GM12878 (cell line): ENCODE results near the gene ODAD2. TPM values are rescaled to one million over a fixed set of nuclear protein-coding genes. Genes with fewer than 3 reads are reported as not detected.
A peak's percentile ranks its signal among the peaks of the same experiment; 100 is the strongest.

Experiments
- ATAC-seq: fragments of 200-7000 bp; cut with Tn5 transposase; 3 replicates; pipeline ENCODE4 v1.9.1; 2020; ENCODE audit warnings: mild to moderate bottlenecking, moderate library complexity
- BruUV-seq: library from RNA; stranded (reverse); fragments of 400-500 nt; replicated peaks from 2 replicates; lab custom pipeline; 2021; lab: Mats Ljungman, UMichigan
- CTCF ChIA-PET: fragments of 300-600 bp; sonication (Branson Sonifier 250); formaldehyde crosslinking; extraction: SDS; loops from one replicate; lab custom pipeline; 2021; ENCODE audit warnings: inconsistent platforms; lab: Yijun Ruan, JAX
- POLR2A ChIA-PET: fragments of 350-600 bp; formaldehyde crosslinking; extraction: SDS; loops from one replicate; lab custom pipeline; 2021; ENCODE audit warnings: inconsistent platforms; lab: Charles Lee
- RAD21 ChIA-PET: fragments of 300-600 bp; sonication (Branson Sonifier 250); formaldehyde crosslinking; loops from one replicate; lab custom pipeline; 2023; ENCODE audit warnings: antibody characterized with exemption; ENCODE audit not compliant: unreplicated experiment; lab: Charles Lee
- SMC1A ChIA-PET: fragments of 300-600 bp; sonication (Branson Sonifier 250); formaldehyde crosslinking; loops from one replicate; lab custom pipeline; 2023; ENCODE audit not compliant: unreplicated experiment, uncharacterized antibody; lab: Charles Lee
- DNase-seq: peaks from one replicate; pipeline ENCODE4 v3.0.0-alpha.2; 2011; ENCODE audit warnings: low read depth, low spot score
- FAIRE-seq: peaks from 3 replicates; lab custom pipeline; 2011; peaks lifted over from hg19 to GRCh38; lab: Jason Lieb, UNC
- H2AFZ ChIP-seq: 2 replicates; pipeline ENCODE4 v1.6.0; 2011; ENCODE audit warnings: low read depth, low read length, control low read depth; ENCODE audit not compliant: control insufficient read depth
- H3K27ac ChIP-seq: 2 replicates; pipeline ENCODE4 v1.5.1; 2011; ENCODE audit warnings: control low read depth; ENCODE audit not compliant: control insufficient read depth, insufficient read depth
- H3K27me3 ChIP-seq, 2 experiments: replicated peaks in 1 of 2; 2 replicates each; pipeline versions ENCODE4 v1.6.0 to v1.6.1; 2011; ENCODE audit warnings: low read length in 1 of 2; ENCODE audit not compliant: control insufficient read depth in 2 of 2, insufficient read depth in 2 of 2
- H3K36me3 ChIP-seq, 2 experiments: 2 replicates each; pipeline ENCODE4 v1.5.1; 2011; ENCODE audit warnings: low read length in 1 of 2; ENCODE audit not compliant: control insufficient read depth in 2 of 2, insufficient read depth in 2 of 2
- H3K4me1 ChIP-seq: 2 replicates; pipeline ENCODE4 v1.6.1; 2011; ENCODE audit warnings: mild to moderate bottlenecking, low read length, moderate library complexity, mixed read lengths; ENCODE audit not compliant: control insufficient read depth, insufficient read depth
- H3K4me2 ChIP-seq: 2 replicates; pipeline ENCODE4 v1.6.0; 2011; ENCODE audit warnings: control low read depth; ENCODE audit not compliant: control insufficient read depth, insufficient read depth
- H3K4me3 ChIP-seq: fragments of 200-600 bp; sonication (generic); 2 replicates; pipeline ENCODE4 v1.5.1; 2016
- H3K79me2 ChIP-seq: 2 replicates; pipeline ENCODE4 v1.6.0; 2011; ENCODE audit warnings: low read length; ENCODE audit not compliant: control insufficient read depth, insufficient read depth
- H3K9ac ChIP-seq: 2 replicates; pipeline ENCODE4 v1.8.0; 2011; ENCODE audit warnings: low read length, control low read depth, mixed read lengths; ENCODE audit not compliant: control insufficient read depth, insufficient read depth
- H3K9me3 ChIP-seq: replicated peaks from 3 replicates; pipeline ENCODE4 v1.5.1; 2011; ENCODE audit warnings: mild to moderate bottlenecking, low read length; ENCODE audit not compliant: control insufficient read depth, insufficient read depth
- H4K20me1 ChIP-seq: 2 replicates; pipeline ENCODE4 v1.6.0; 2011; ENCODE audit not compliant: control insufficient read depth, insufficient read depth
- EP300 ChIP-seq, 2 experiments: fragments of 150-350 bp in 1 of 2; IDR thresholded peaks; 2 replicates each; pipeline ENCODE4 v1.6.1; 2011 to 2012; ENCODE audit warnings: low read depth in 2 of 2, low read length in 2 of 2, borderline replicate concordance in 1 of 2, improper control_type of control experiment in 1 of 2, inconsistent platforms in 1 of 2; ENCODE audit not compliant: control insufficient read depth in 1 of 2
- EZH2 ChIP-seq: IDR thresholded peaks from 2 replicates; pipeline ENCODE4 v1.6.1; 2012; ENCODE audit warnings: low read depth, mild to moderate bottlenecking, control low read depth, inconsistent platforms, low read length, borderline replicate concordance; ENCODE audit not compliant: control insufficient read depth
- HDAC2 ChIP-seq: fragments of 200-600 bp; sonication (generic); IDR thresholded peaks from 2 replicates; pipeline ENCODE4 v1.6.1; 2017
- MEF2B ChIP-seq: fragments of 450-650 bp; IDR thresholded peaks from 2 replicates; pipeline ENCODE4 v1.6.1; 2018; ENCODE audit warnings: mild to moderate bottlenecking, moderate library complexity; ENCODE audit not compliant: partially characterized antibody, poor library complexity, severe bottlenecking
- MTA2 ChIP-seq: fragments of 450-650 bp; IDR thresholded peaks from 2 replicates; pipeline ENCODE4 v1.6.1; 2016; ENCODE audit warnings: low read depth, mild to moderate bottlenecking, moderate library complexity
- POLR2AphosphoS5 ChIP-seq: IDR thresholded peaks from 2 replicates; pipeline ENCODE4 v1.6.1; 2011; ENCODE audit warnings: mild to moderate bottlenecking, low read length, inconsistent platforms
- WGBS: methylation state at CpG from one replicate; pipeline ENCODE4 v1.1.6; 2016; ENCODE audit warnings: low lambda C conversion rate; ENCODE audit not compliant: insufficient replicate concordance, insufficient coverage; ENCODE audit errors: missing lambda C conversion rate; 5-methylcytosine and 5-hydroxymethylcytosine counted together
- in situ Hi-C: fragments of 300-500 bp; cut with MboI; formaldehyde crosslinking; loops from 9 replicates; pipeline ENCODE4 v1.14.3; 2018; ENCODE audit warnings: mixed read lengths
- intact Hi-C: fragments of 100-400 bp; cut with micrococcal nuclease; formaldehyde crosslinking; loops from one replicate; pipeline ENCODE4 v1.14.2; 2022; ENCODE audit not compliant: unreplicated experiment
- polyA plus RNA-seq, 11 experiments: library from polyadenylated mRNA; depleted of rRNA in 4 of 11; unstranded in 6 of 11; stranded (reverse) in 5 of 11; fragments of >200 nt; fragmentation: Nextera tagmentation in 4 of 11; fragmentation: Illumina TruSeq in 1 of 11; extraction: Ambion mirVana in 4 of 11; extraction: Trizol in 1 of 11; gene quantifications; 1 replicate in 1 of 11; 2 replicates in 10 of 11; pipeline versions ENCODE4 v1.2.1 to v1.2.3, GENCODE V29; 2011 to 2016; ENCODE audit warnings: inconsistent platforms in 2 of 11, missing spikeins in 2 of 11, low read depth in 1 of 11
- total RNA-seq, 4 experiments: library from RNA; depleted of rRNA in 3 of 4; stranded (reverse); fragments of >200 nt in 3 of 4; fragmentation: Illumina TruSeq in 1 of 4; extraction: Trizol in 1 of 4; gene quantifications; 2 replicates each; pipeline versions ENCODE4 v1.2.1 to v1.2.3, GENCODE V29; 2013 to 2021

The ODAD2 gene
- total and polyA plus RNA-seq, 10 of the 15 experiments (the other 5 are each of a cell fraction or from before 2014, with no cell fraction given) = not detected

DNA sequence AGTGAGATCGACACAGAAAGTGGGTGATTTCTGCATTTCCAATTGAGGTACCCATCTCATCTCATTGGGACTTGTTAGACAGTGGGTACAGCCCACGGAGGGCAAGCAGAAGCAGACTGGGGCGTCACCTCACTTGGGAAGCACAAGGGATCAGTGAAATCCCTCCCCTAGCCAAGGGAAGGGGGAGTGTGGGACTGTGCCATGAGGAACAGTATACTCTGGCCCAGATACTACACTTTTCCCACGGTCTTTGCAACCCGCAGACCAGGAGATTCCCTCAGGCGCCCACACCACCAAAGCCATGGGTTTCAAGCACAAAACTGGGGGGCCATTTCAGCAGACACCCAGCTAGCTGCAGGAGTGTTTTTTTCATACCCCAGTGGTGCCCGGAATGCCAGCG, 99.8 kb downstream of the ODAD2 start (continued):
- no peak for TF ChIP-seq HDAC2

DNA sequence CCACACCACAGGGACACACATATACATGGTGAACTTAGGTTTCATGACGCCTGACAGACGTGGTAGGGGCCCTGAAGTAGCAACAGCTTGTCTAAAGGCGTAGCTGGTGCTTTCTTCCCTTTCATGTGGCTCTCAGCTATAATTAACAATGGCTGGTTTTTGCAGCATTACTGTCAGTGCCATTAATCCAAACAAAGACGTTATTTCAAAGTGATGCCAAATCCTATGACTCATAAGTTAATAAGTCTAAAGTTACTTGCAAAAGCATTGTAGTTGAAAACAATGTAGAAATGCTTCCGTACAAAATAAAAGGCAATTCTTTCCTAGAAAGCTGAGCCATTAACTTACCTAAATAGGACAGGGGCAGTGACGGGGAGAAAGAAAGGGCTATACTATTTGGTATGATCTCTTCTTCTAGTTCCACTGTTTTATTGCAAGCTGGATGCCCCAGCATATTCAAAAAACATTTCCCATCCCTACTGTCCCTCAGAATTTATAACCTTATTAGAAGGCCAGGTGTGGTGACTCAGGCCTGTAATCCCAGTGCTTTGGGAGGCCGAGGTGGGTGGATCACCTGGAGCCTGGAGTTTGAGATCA, 105.4 kb downstream of the ODAD2 start:
- Histone ChIP-seq H3K4me1 (no peaks in the 10 kb centered on the region), H3K9ac (no peak overlapping the region), H3K9me3 (no peaks in the 10 kb centered on the region), H3K79me2 (no peaks in the 10 kb centered on the region), H3K27ac (no peak overlapping the region), H3K4me2 (no peak overlapping the region), H3K36me3 (no peaks in the 10 kb centered on the region), H4K20me1 (no peaks in the 10 kb centered on the region), H3K4me3 (no peak overlapping the region), H2AFZ (no peak overlapping the region), H3K27me3 (no peaks in the 10 kb centered on the region)
- under 1% methylated on average over 7 of the region's 7 CpGs for WGBS
- FAIRE-seq = no peak
- no TSS peak for BruUV-seq
- DNase-seq = no peak
- no peak; the same call in 2 of the 3 replicates for ATAC-seq
- no peak for TF ChIP-seq POLR2AphosphoS5
- peak; percentile 12 to 35; a peak in 1 of 4 replicates for TF ChIP-seq EP300 (IDR thresholded peaks at IDR 0.05; ENCODE audit: borderline replicate concordance in 1 of 2, control insufficient read depth in 1 of 2, low read depth in 2 of 2, low read length in 2 of 2)
- no peak for TF ChIP-seq EZH2
- no peak for TF ChIP-seq MEF2B
- peak; percentile 47; the same call in 1 of the 2 replicates for TF ChIP-seq MTA2
- POLR2A ChIA-PET = no interaction called here
- intact Hi-C loops (no loop called here), in situ Hi-C loops (no loop called here)
- RAD21 ChIA-PET = interaction anchor here (0.6 kb wide), 1 partner anchor 35 kb away, joined by 3 read pairs; no protein-coding TSS in a partner anchor
- SMC1A ChIA-PET = no interaction called here
- CTCF ChIA-PET = interaction anchor here (1.0 kb wide), 1 partner anchor 11 kb away, joined by 3 read pairs; no protein-coding TSS in a partner anchor
